AG20443 (cell line): ENCODE measurements around the gene STK36.

Source experiments
- DNase-seq: peaks from one replicate; pipeline ENCODE4 v3.0.0; 2012; ENCODE audit warnings: low spot score, mixed read lengths

STK36 gene

DNA sequence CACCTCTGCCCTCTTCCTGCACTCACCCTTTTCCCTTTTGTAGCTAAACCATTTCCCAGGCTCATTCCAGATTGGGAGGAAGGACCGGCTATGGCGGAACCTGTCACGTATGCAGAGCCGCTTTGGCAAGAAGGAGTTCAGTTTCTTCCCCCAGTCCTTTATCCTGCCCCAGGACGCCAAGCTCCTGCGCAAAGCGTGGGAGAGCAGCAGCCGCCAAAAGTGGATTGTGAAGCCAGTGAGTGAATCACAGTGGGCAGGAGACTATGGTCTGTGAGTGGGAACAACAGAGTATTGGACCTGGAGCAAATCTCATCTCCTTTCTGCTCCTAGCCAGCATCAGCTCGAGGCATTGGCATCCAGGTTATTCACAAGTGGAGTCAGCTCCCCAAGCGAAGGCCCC, 75.1 kb downstream of the STK36 start:
- no peak for DNase-seq

DNA sequence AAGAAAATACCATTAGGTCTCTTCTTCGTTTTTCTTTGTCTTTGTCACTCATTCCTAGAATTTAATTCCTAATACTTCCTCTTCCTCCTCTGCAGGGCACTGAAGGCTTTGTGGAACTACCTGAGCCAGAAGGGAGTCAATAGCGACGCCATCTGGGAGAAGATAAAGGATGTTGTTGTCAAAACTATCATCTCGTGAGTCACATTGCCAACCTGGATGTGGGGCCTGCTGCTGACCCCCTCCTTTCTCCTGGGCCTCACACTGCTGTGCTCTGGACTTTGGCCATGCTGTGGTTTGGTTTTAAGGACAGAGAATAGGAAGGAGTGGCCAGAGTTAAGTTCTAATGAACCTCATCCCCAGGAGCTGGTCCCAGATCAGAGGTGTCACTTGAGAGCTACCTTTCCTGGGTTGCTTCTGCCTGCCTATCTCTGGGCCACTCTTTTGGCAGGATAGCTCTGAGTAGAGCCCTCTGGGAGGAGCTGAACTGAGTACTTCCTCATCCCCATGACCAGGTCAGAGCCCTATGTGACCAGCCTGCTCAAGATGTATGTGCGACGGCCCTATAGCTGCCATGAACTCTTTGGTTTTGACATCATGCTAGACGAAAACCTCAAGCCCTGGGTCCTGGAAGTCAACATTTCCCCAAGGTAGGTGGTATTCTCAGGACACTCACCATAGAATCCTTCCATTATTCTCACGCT, 77.0 kb downstream of the STK36 start:
- no peak for DNase-seq
